K562 (cell line): ENCODE data around the gene TMCC1. TPM values are rescaled to one million over a fixed set of nuclear protein-coding genes. Genes with fewer than 3 reads are reported as not detected.

Source experiments
- ATAC-seq: fragments of 200-7000 bp; cut with Tn5 transposase; 3 replicates; pipeline ENCODE4 v1.9.1; 2020; ENCODE audit warnings: moderate library complexity
- BruUV-seq: library from RNA; stranded (reverse); fragments of 400-500 nt; replicated peaks from 2 replicates; lab custom pipeline; 2021; lab: Mats Ljungman, UMichigan
- CTCF ChIA-PET: fragments of 300-600 bp; formaldehyde crosslinking; extraction: SDS; loops from one replicate; lab custom pipeline; 2021; ENCODE audit warnings: low intra/inter-chr PET ratio; lab: Yijun Ruan, JAX
- POLR2A ChIA-PET: fragments of 300-600, 350-650 bp; sonication (Branson Sonifier 250); formaldehyde crosslinking; extraction: SDS; loops from one replicate; lab custom pipeline; 2021; ENCODE audit warnings: antibody characterized with exemption, inconsistent platforms; lab: Yijun Ruan, JAX
- DNase-seq, 4 experiments: peaks; one replicate each; pipeline versions ENCODE4 v3.0.0 to v3.0.0-alpha.2; 2011 to 2018; ENCODE audit warnings: low spot score in 3 of 4, mixed read lengths in 3 of 4; ENCODE audit errors: extremely low read depth in 1 of 4
- FAIRE-seq: peaks from 2 replicates; lab custom pipeline; 2011; peaks lifted over from hg19 to GRCh38; lab: Jason Lieb, UNC
- H2AFZ ChIP-seq: 2 replicates; pipeline ENCODE4 v1.6.0; 2011; ENCODE audit warnings: low read depth, low read length, control low read depth, inconsistent platforms
- H3K27ac ChIP-seq: fragments of 200-600 bp; 3 replicates; pipeline ENCODE4 v1.8.0; 2011; ENCODE audit warnings: low read depth, mild to moderate bottlenecking, control low read depth, inconsistent platforms, low read length, moderate library complexity, mixed read lengths; ENCODE audit errors: extremely low read depth
- H3K27me3 ChIP-seq, 2 experiments: fragments of 300-600 bp in 1 of 2; 2 replicates in 1 of 2; 3 replicates in 1 of 2; pipeline versions ENCODE4 v1.6.0 to v1.8.0; 2011; ENCODE audit warnings: inconsistent platforms in 2 of 2, low read length in 2 of 2, mild to moderate bottlenecking in 1 of 2, mixed read lengths in 1 of 2, moderate library complexity in 1 of 2; ENCODE audit not compliant: control insufficient read depth in 2 of 2, insufficient read depth in 2 of 2
- H3K36me3 ChIP-seq: fragments of 300-600 bp; 3 replicates; pipeline ENCODE4 v1.8.0; 2011; ENCODE audit warnings: mild to moderate bottlenecking, low read length, inconsistent platforms; ENCODE audit not compliant: control insufficient read depth, insufficient read depth
- H3K4me1 ChIP-seq, 2 experiments: fragments of 200-600 bp in 1 of 2; replicated peaks in 1 of 2; 2 replicates in 1 of 2; 3 replicates in 1 of 2; pipeline versions ENCODE4 v1.5.1 to v1.8.0; 2011; ENCODE audit warnings: inconsistent platforms in 2 of 2, low read length in 2 of 2, mild to moderate bottlenecking in 1 of 2, mixed read lengths in 1 of 2, moderate library complexity in 1 of 2; ENCODE audit not compliant: control insufficient read depth in 2 of 2, insufficient read depth in 2 of 2
- H3K4me2 ChIP-seq: 2 replicates; pipeline ENCODE4 v1.6.1; 2011; ENCODE audit warnings: low read length, control low read depth, inconsistent platforms, mixed read lengths; ENCODE audit not compliant: insufficient read depth
- H3K4me3 ChIP-seq: fragments of 200-600 bp; sonication (generic), shearing (Covaris generic); 2 replicates; pipeline ENCODE4 v1.5.1; 2016; ENCODE audit warnings: control low read depth, inconsistent platforms
- H3K79me2 ChIP-seq: fragments of 200-600 bp; 3 replicates; pipeline ENCODE4 v1.8.0; 2011; ENCODE audit warnings: low read length, inconsistent platforms; ENCODE audit not compliant: control insufficient read depth, insufficient read depth
- H3K9ac ChIP-seq, 2 experiments: 2 replicates each; pipeline versions ENCODE4 v1.6.0 to v1.6.1; 2011; ENCODE audit warnings: low read depth in 2 of 2, low read length in 2 of 2, control low read depth in 1 of 2, inconsistent platforms in 1 of 2, mild to moderate bottlenecking in 1 of 2, mixed read lengths in 1 of 2; ENCODE audit not compliant: insufficient read depth in 1 of 2
- H3K9me1 ChIP-seq: one replicate; pipeline ENCODE4 v1.6.0; 2011; ENCODE audit warnings: inconsistent platforms, mild to moderate bottlenecking, low read length, moderate library complexity; ENCODE audit not compliant: control insufficient read depth, insufficient read depth
- H3K9me3 ChIP-seq: replicated peaks from 2 replicates; pipeline ENCODE4 v1.5.1; 2011; ENCODE audit warnings: low read depth, low read length, inconsistent platforms; ENCODE audit not compliant: control insufficient read depth, insufficient read depth
- H4K20me1 ChIP-seq: replicated peaks from 2 replicates; pipeline ENCODE4 v1.6.1; 2011; ENCODE audit warnings: low read length, inconsistent platforms, mixed read lengths; ENCODE audit not compliant: control insufficient read depth, insufficient read depth
- CBX5 ChIP-seq: IDR thresholded peaks from 2 replicates; pipeline ENCODE4 v1.6.1; 2014; ENCODE audit warnings: low read depth, borderline replicate concordance
- MEIS2 ChIP-seq: fragments of 450-650 bp; IDR thresholded peaks from 2 replicates; pipeline ENCODE4 v1.6.1; 2014; ENCODE audit warnings: mild to moderate bottlenecking; ENCODE audit not compliant: partially characterized antibody
- NR4A1 ChIP-seq, 2 experiments: fragments of 250-450 bp in 1 of 2; fragments of 450-650 bp in 1 of 2; sonication (Bioruptor Pico) in 1 of 2; IDR thresholded peaks; 2 replicates each; pipeline versions ENCODE4 v1.4.0 to v1.6.1; 2016 to 2020; ENCODE audit warnings: mild to moderate bottlenecking in 2 of 2, missing compliant biosample characterization in 1 of 2, missing genetic modification characterization in 1 of 2, moderate library complexity in 1 of 2
- SIN3A ChIP-seq, 2 experiments: fragments of 150-350 bp in 1 of 2; IDR thresholded peaks; 2 replicates each; pipeline ENCODE4 v1.6.1; 2011 to 2016; ENCODE audit warnings: borderline replicate concordance in 2 of 2, low read depth in 2 of 2, low read length in 2 of 2, mild to moderate bottlenecking in 2 of 2, moderate library complexity in 2 of 2; ENCODE audit not compliant: control insufficient read depth in 1 of 2
- SOX6 ChIP-seq: fragments of 450-650 bp; IDR thresholded peaks from 2 replicates; pipeline ENCODE4 v1.6.1; 2014; ENCODE audit warnings: mild to moderate bottlenecking
- USF1 ChIP-seq: sonication (generic); formaldehyde crosslinking; IDR thresholded peaks from 2 replicates; pipeline ENCODE4 v1.9.0; 2022; ENCODE audit warnings: mild to moderate bottlenecking, missing genetic modification reagents
- ZBTB9 ChIP-seq: fragments of 450-650 bp; formaldehyde crosslinking; IDR thresholded peaks from 2 replicates; pipeline ENCODE4 v1.4.0; 2020; ENCODE audit warnings: mild to moderate bottlenecking, moderate library complexity
- ZNF518B ChIP-seq: fragments of 250-450 bp; sonication (Bioruptor Pico); IDR thresholded peaks from 2 replicates; pipeline ENCODE4 v1.5.0; 2021; ENCODE audit warnings: mild to moderate bottlenecking, moderate library complexity
- WGBS: fragments of 100-300 bp; shearing (Covaris generic); methylation state at CpG from one replicate; pipeline ENCODE4 v1.1.6; 2016; ENCODE audit warnings: low coverage, mixed read lengths; ENCODE audit not compliant: insufficient coverage; ENCODE audit errors: missing lambda C conversion rate; 5-methylcytosine and 5-hydroxymethylcytosine counted together
- in situ Hi-C: fragments of 300-500 bp; cut with MboI; formaldehyde crosslinking; loops from 4 replicates; pipeline ENCODE4 v1.15.0; 2018; ENCODE audit warnings: inconsistent platforms, mixed read lengths
- intact Hi-C: fragments of 100-400 bp; cut with micrococcal nuclease; formaldehyde crosslinking; loops from 2 replicates; pipeline ENCODE4 v1.14.2; 2022
- polyA plus RNA-seq, 8 experiments: library from polyadenylated mRNA; depleted of rRNA in 4 of 8; stranded (reverse) in 5 of 8; unstranded in 3 of 8; fragments of >200 nt; fragmentation: Nextera tagmentation in 2 of 8; fragmentation: Illumina TruSeq in 1 of 8; extraction: Ambion mirVana in 2 of 8; extraction: Trizol in 1 of 8; gene quantifications; 2 replicates each; pipeline versions ENCODE4 v1.2.1 to v1.2.3, GENCODE V29; 2011 to 2014; ENCODE audit warnings: inconsistent platforms in 1 of 8, missing spikeins in 1 of 8
- total RNA-seq, 7 experiments: library from RNA; depleted of rRNA in 6 of 7; stranded (reverse); fragments of >200 nt in 6 of 7; fragmentation: Illumina TruSeq in 2 of 7; extraction: Trizol in 2 of 7; gene quantifications; 2 replicates each; pipeline versions ENCODE4 v1.2.1 to v1.2.3, GENCODE V29; 2011 to 2021; ENCODE audit warnings: low replicate concordance in 1 of 7

Gene TMCC1
- total and polyA plus RNA-seq, 9 of the 15 experiments (the other 6 are each of a cell fraction or from before 2014, with no cell fraction given), result 0.89 to 8.7 (median 4.0) TPM

- Histone ChIP-seq H3K27me3 (no peaks in the 10 kb centered on the region), H3K9me3 (no peaks in the 10 kb centered on the region), H3K4me3 (no peak overlapping the region), H3K4me1 (peaks cover 0 to 16% of the 10 kb centered on the region in 2 experiments; a peak in 2 of 5 replicates), H3K27ac (no peak overlapping the region), H3K4me2 (no peak overlapping the region), H3K9me1 (no peaks in the 10 kb centered on the region), H2AFZ (no peak overlapping the region), H4K20me1 (no peaks in the 10 kb centered on the region), H3K79me2 (no peaks in the 10 kb centered on the region), H3K9ac (no peak overlapping the region), H3K36me3 (no peaks in the 10 kb centered on the region)
- TF ChIP-seq SIN3A (IDR thresholded peaks at IDR 0.05; ENCODE audit: borderline replicate concordance in 2 of 2, control insufficient read depth in 1 of 2, low read depth in 2 of 2, low read length in 2 of 2) (no peak), NR4A1 (CRISPR knock-in tag; IDR thresholded peaks at IDR 0.05) (no peak), NR4A1 (tag; IDR thresholded peaks at IDR 0.05) (no peak), MEIS2 (no peak), SOX6 (no peak), USF1 (CRISPR knock-in tag) (no peak), CBX5 (no peak), ZBTB9 (CRISPR knock-in tag) (no peak), ZNF518B (no peak)
- intact Hi-C loops, result no loop called here
- POLR2A ChIA-PET, result no interaction called here
- ATAC-seq (no peak), DNase-seq (no peak), FAIRE-seq (no peak)
- WGBS, result 13% methylated on average over 3 of the region's 4 CpGs
- no TSS peak for BruUV-seq
- CTCF ChIA-PET, result no interaction called here
- in situ Hi-C loops, result no loop called here
Observed at GRCh38 chr3:129635656-129636055, 257.9 kb downstream of the TMCC1 start.
